Fibroblast of mammary gland (primary cell): Measurements from ENCODE around the gene LGALSL.

Experiments used
- DNase-seq: peaks from one replicate; pipeline ENCODE4 v3.0.0-alpha.2; 2010; ENCODE audit warnings: low read depth
- H3K4me3 ChIP-seq: 2 replicates; pipeline ENCODE4 v1.5.1; 2011; ENCODE audit warnings: low read depth, mild to moderate bottlenecking, low read length, moderate library complexity; ENCODE audit not compliant: control insufficient read depth
- TF ChIP-seq, protein P1 (sequence below): conservative IDR thresholded peaks from 2 replicates; pipeline ENCODE4 v1.5.1; 2011; ENCODE audit warnings: low read depth, low read length, inconsistent platforms; ENCODE audit not compliant: control insufficient read depth, insufficient read depth

The LGALSL gene

DNA sequence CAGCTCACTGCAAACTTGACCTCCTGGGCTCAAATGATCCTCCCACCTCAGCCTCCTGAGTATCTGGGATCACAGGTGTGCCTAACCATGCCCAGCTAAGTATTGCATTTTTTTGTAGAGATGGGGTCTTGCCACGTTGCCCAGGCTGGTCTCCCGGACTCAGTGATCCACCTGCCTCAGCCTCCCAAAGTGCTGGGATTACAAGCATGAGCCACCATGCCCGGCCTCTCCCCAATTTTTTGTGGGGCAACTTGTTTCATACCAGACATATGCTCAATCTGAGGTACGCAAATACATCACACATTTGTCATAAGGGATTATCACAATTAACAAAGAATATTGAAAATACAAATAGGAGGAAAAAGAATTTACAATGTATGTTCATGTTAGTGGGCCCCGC lies 27.7 kb downstream of the LGALSL start:
- TF ChIP-seq, protein P1, sequence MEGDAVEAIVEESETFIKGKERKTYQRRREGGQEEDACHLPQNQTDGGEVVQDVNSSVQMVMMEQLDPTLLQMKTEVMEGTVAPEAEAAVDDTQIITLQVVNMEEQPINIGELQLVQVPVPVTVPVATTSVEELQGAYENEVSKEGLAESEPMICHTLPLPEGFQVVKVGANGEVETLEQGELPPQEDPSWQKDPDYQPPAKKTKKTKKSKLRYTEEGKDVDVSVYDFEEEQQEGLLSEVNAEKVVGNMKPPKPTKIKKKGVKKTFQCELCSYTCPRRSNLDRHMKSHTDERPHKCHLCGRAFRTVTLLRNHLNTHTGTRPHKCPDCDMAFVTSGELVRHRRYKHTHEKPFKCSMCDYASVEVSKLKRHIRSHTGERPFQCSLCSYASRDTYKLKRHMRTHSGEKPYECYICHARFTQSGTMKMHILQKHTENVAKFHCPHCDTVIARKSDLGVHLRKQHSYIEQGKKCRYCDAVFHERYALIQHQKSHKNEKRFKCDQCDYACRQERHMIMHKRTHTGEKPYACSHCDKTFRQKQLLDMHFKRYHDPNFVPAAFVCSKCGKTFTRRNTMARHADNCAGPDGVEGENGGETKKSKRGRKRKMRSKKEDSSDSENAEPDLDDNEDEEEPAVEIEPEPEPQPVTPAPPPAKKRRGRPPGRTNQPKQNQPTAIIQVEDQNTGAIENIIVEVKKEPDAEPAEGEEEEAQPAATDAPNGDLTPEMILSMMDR = no peak
- no peak for DNase-seq
- no peak overlapping the region for H3K4me3 ChIP-seq

DNA sequence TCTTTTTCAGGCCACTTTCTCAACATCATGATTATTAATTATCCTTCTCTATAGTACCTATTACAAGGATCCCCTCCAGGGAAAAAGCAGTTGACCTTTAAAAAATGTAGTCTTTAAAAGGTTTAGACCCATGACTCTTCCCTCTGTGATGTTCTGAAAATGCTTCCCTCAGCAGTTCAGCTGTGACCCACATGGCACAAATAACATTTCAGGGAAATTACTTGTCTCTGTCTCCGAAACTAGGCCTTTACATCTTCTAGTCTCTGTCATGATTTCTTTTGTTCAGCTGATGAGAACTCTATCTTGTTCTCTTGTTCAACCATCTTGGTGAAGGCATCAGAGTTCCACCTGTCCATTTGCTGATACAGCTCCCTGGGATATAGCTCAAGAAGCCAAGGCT lies 28.3 kb downstream of the LGALSL start:
- no peak overlapping the region for H3K4me3 ChIP-seq
- no peak for DNase-seq
- TF ChIP-seq, protein P1 = no peak

DNA sequence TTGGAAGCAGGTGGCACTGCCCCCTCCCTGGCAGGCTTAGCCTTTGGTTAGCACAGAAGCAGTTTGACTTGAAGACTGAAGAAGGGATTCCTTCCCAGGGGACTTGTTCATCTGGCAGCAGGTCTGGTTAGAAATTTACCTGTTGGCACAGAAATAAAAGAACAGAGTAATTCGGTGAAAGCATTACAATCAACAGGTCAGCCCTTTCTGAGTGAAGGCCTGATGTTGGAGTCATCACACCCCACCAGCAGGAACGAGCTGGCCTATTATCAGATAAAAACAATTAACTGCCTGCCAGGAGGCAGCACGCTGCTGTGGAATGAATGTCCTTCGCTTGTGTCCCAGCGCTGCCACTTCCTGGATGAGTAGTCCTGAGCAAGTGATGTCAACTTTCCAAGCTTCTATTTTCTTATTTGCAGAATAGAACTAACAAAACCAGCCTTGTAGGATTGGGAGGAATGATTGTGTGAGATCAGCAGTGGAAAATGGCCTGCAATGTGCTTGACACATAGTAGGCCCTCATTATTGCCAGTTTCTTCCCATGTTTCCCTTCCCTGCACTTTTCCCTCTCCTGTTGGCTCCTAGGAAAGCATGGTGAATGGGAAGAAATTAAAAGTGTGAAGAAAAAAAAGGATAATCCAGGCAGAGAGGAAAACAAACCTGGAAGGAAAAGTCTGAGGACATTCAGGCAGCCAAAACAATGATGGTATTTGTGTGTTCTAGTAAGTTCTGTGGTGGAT lies 29.0 kb downstream of the LGALSL start:
- TF ChIP-seq, protein P1 = no peak
- peak; percentile 9 for DNase-seq

DNA sequence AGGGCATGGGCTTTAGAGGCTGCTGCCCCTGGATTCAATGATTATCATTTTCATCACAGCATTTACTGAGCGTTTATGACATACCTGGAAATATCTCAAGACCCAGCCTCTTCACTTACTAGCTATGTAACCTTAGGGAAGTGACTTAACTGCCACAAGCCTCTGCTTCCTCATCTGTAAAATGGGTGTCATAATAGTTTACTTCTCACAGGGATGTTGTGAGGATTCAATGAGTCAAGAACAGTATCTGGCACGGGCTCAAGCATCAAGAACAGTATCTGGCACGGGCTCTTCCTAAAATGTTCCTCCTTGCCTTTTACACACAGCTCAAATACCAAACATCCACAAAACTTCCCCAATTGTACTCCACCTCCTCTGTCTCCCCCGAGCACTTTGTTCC lies 31.4 kb downstream of the LGALSL start:
- TF ChIP-seq, protein P1 = no peak
- no peak overlapping the region for H3K4me3 ChIP-seq
- peak; percentile 28 for DNase-seq

More for the DNA sequence above, 29.0 kb downstream of the LGALSL start:
- H3K4me3 ChIP-seq = no peak overlapping the region

DNA sequence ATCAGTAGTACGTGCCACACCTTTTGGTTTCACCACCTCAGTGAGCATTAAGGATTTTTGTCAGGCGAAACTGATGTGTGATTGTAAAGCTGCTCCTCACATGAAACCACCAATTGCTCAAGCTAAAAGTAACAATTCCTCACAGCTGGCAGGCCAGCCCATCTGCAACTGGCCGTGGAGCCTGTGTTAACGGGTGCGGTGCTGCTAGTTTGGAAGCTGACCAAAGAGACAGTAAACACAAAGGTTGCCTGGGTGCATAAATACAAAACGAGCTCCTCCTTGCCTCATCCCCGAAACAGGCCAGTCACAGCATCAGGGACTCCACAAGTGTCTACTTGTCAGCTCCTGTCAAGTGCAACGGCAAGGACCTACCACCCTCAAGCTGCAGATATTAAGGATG lies 32.0 kb downstream of the LGALSL start:
- DNase-seq = peak; percentile 51
- no peak overlapping the region for H3K4me3 ChIP-seq
- TF ChIP-seq, protein P1 = no peak

DNA sequence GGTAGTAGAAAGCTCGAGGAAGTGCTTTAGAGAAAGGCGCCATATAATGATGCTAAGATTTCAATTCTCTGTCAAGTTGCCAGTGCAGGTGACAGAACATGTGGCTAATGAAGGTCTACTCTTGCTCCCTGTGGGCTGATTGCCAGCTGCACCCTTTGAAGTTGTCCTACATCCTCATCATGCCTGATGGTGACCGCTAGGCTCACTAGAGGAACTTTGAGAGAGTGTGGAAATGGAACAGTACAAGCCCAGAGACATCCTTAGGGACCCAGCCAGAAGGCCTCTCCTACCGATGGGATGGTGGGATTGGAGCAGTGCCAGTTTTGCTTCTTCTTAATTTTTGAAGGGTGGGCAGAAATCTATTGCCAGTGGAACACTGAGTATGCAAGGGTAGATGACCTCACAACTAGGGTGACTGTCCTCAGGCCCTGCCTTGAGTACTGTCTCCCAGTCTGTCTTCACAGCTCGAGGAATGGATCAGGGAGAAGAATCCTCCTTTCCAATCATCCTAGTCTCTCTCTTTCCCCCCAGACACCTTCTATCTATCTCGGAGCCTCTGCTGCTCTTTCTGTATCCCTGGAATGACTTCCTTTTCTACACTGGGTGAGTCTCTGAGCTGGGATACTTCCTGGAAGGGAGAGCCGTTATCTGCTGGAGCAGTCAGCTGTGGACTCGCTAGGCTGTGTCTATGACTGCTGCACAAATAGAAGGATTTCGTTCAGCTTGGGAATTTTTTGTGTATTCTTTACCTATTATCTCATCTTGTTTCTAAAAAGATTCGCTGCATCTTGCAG lies 33.5 kb downstream of the LGALSL start:
- TF ChIP-seq, protein P1 = no peak
- no peak overlapping the region for H3K4me3 ChIP-seq
- no peak for DNase-seq
